OCI-LY7 (cell line): ENCODE results near the gene NFRKB. TPM values are rescaled to one million over a fixed set of nuclear protein-coding genes. Genes with fewer than 3 reads are reported as not detected.

Experiments used
- BruUV-seq: library from RNA; stranded (reverse); fragments of 400-500 nt; replicated peaks from 2 replicates; lab custom pipeline; 2021; lab: Mats Ljungman, UMichigan
- CTCF ChIA-PET: fragments of 300-600 bp; sonication (Branson Sonifier 250); formaldehyde crosslinking; loops from one replicate; lab custom pipeline; 2022; ENCODE audit warnings: antibody characterized with exemption; ENCODE audit not compliant: unreplicated experiment; lab: Charles Lee
- POLR2A ChIA-PET: fragments of 300-600 bp; sonication (Branson Sonifier 250); formaldehyde crosslinking; loops from one replicate; lab custom pipeline; 2022; ENCODE audit warnings: antibody characterized with exemption; lab: Charles Lee
- DNase-seq: peaks from one replicate; pipeline ENCODE4 v3.0.0-alpha.2; 2015; ENCODE audit warnings: low spot score
- H2AFZ ChIP-seq: fragments of 200-600 bp; sonication (generic), shearing (Covaris generic); 2 replicates; pipeline ENCODE4 v1.6.1; 2014; ENCODE audit warnings: mild to moderate bottlenecking, antibody characterized with exemption, low read length, moderate library complexity
- H3K27ac ChIP-seq: fragments of 200-600 bp; sonication (generic); 2 replicates; pipeline ENCODE4 v1.5.1; 2014; ENCODE audit warnings: mixed run types, low read depth, mild to moderate bottlenecking, moderate library complexity, low read length, inconsistent platforms; ENCODE audit not compliant: poor library complexity, severe bottlenecking
- H3K36me3 ChIP-seq: fragments of 200-600 bp; sonication (generic); 2 replicates; pipeline ENCODE4 v1.6.1; 2014; ENCODE audit warnings: mild to moderate bottlenecking, antibody characterized with exemption, low read length, moderate library complexity, mixed read lengths; ENCODE audit not compliant: insufficient read depth
- H3K4me1 ChIP-seq: fragments of 200-600 bp; sonication (generic); 2 replicates; pipeline ENCODE4 v1.5.1; 2014; ENCODE audit warnings: mild to moderate bottlenecking, low read length; ENCODE audit not compliant: insufficient read depth, poor library complexity, severe bottlenecking
- H3K4me2 ChIP-seq: fragments of 200-600 bp; sonication (generic); 2 replicates; pipeline ENCODE4 v1.6.1; 2014; ENCODE audit warnings: mild to moderate bottlenecking, low read length
- H3K4me3 ChIP-seq: fragments of 200-600 bp; sonication (generic); 2 replicates; pipeline ENCODE4 v1.5.1; 2014; ENCODE audit warnings: mild to moderate bottlenecking, low read depth, low read length; ENCODE audit not compliant: poor library complexity, severe bottlenecking
- H3K79me2 ChIP-seq: fragments of 200-600 bp; sonication (generic); 2 replicates; pipeline ENCODE4 v1.6.1; 2016; ENCODE audit warnings: low read depth, mild to moderate bottlenecking, low read length, moderate library complexity, mixed read lengths; ENCODE audit not compliant: insufficient read depth
- H3K9me2 ChIP-seq: fragments of 200-600 bp; sonication (generic); 2 replicates; pipeline ENCODE4 v1.6.1; 2016; ENCODE audit warnings: mild to moderate bottlenecking, low read length, mixed read lengths; ENCODE audit not compliant: insufficient read depth
- H3K9me3 ChIP-seq: fragments of 200-600 bp; sonication (generic); 2 replicates; pipeline ENCODE4 v1.6.1; 2014; ENCODE audit warnings: mild to moderate bottlenecking, mixed run types, low read length, mixed read lengths
- H4K20me1 ChIP-seq: fragments of 200-600 bp; sonication (generic); 2 replicates; pipeline ENCODE4 v1.6.1; 2014; ENCODE audit warnings: mild to moderate bottlenecking, antibody characterized with exemption, low read length, moderate library complexity, mixed read lengths; ENCODE audit not compliant: insufficient read depth
- EZH2phosphoT487 ChIP-seq: fragments of 200-600 bp; sonication (generic); IDR thresholded peaks from 2 replicates; pipeline ENCODE4 v1.6.1; 2018; ENCODE audit warnings: low read depth, borderline replicate concordance, mild to moderate bottlenecking, mixed run types, antibody characterized with exemption, low read length, moderate library complexity, mixed read lengths
- intact Hi-C: fragments of 100-400 bp; cut with micrococcal nuclease; formaldehyde crosslinking; loops from one replicate; pipeline ENCODE4 v1.10.0; 2022; ENCODE audit not compliant: unreplicated experiment
- total RNA-seq, 2 experiments: library from RNA; depleted of rRNA in 1 of 2; stranded (reverse); fragments of >200 nt in 1 of 2; shearing (Covaris generic) in 1 of 2; gene quantifications; 2 replicates each; pipeline ENCODE4 v1.2.3, GENCODE V29; 2014 to 2022
- TF ChIP-seq, protein P1 (sequence below): fragments of 200-600 bp; sonication (generic); conservative IDR thresholded peaks from 2 replicates; pipeline ENCODE4 v1.5.1; 2014; ENCODE audit warnings: mild to moderate bottlenecking, antibody characterized with exemption, low read length, moderate library complexity, mixed read lengths

NFRKB gene
- total RNA-seq, 2 experiments from 2014 or later = 31.2 to 35.5 TPM

DNA sequence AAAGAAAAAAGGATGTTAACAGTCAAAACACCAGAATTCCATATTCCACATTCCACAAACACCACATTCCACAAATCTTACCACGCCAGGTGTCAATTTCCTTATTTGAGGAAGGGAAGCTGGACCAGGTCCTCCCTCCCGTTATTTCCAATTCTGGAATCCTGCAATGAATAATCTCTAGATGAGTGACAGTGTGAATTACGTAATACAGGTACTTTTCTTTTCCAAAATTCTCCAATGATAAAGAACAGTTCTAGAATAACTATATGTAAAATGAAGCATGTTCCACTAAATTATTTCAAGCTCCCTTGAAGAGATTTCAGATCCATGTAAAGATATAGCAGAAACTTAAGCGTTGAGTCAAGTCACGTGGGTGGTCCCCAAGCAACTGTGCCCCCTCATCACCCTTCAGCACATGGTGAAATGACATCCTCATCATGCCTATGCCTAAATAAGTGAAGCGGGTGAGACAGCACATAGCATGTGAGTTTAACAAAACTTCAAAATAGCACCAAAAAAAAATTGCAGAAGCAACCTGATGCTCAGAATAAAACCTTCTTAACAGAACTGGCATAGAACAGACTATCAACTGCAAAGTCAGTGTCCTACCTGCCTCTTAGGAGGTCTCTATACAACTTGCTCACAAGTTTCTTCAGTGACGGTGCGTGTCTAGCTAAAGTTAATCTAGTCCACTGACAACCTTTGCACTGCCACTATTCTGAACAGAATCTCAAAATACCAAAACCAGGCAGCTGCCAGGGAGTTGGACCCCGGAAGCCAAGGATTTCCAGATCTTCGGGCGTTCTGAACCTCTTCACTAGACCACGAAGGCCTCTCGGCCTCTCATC lies 876 bp downstream of the NFRKB start:
- intact Hi-C loops = loop anchor here (1.0 kb wide), 1 partner anchor 79 kb away; no protein-coding TSS in a partner anchor
- no peaks in the 10 kb centered on the region for H3K9me3 ChIP-seq
- peaks cover 20% of the 10 kb centered on the region for H3K79me2 ChIP-seq
- H3K4me3 ChIP-seq = peak overlapping the region; percentile 100
- peaks cover 18% of the 10 kb centered on the region for H3K4me1 ChIP-seq
- H2AFZ ChIP-seq = peak overlapping the region; percentile 71; the same call in 1 of the 2 replicates
- peaks cover 53% of the 10 kb centered on the region for H3K36me3 ChIP-seq
- TF ChIP-seq EZH2phosphoT487 = no peak
- TF ChIP-seq, protein P1, sequence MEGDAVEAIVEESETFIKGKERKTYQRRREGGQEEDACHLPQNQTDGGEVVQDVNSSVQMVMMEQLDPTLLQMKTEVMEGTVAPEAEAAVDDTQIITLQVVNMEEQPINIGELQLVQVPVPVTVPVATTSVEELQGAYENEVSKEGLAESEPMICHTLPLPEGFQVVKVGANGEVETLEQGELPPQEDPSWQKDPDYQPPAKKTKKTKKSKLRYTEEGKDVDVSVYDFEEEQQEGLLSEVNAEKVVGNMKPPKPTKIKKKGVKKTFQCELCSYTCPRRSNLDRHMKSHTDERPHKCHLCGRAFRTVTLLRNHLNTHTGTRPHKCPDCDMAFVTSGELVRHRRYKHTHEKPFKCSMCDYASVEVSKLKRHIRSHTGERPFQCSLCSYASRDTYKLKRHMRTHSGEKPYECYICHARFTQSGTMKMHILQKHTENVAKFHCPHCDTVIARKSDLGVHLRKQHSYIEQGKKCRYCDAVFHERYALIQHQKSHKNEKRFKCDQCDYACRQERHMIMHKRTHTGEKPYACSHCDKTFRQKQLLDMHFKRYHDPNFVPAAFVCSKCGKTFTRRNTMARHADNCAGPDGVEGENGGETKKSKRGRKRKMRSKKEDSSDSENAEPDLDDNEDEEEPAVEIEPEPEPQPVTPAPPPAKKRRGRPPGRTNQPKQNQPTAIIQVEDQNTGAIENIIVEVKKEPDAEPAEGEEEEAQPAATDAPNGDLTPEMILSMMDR = no peak
- H3K27ac ChIP-seq = peak overlapping the region; percentile 47
- H3K9me2 ChIP-seq = no peaks in the 10 kb centered on the region
- H3K4me2 ChIP-seq = peak overlapping the region; percentile 90
- CTCF ChIA-PET = no interaction called here
- no TSS peak for BruUV-seq
- no peaks in the 10 kb centered on the region for H4K20me1 ChIP-seq
- POLR2A ChIA-PET = interaction anchor here (0.7 to 1.0 kb wide), 6 partner anchors 14 to 264 kb away, joined by 3 to 4 read pairs (median 3); no protein-coding TSS in a partner anchor
- peak; percentile 51 for DNase-seq

DNA sequence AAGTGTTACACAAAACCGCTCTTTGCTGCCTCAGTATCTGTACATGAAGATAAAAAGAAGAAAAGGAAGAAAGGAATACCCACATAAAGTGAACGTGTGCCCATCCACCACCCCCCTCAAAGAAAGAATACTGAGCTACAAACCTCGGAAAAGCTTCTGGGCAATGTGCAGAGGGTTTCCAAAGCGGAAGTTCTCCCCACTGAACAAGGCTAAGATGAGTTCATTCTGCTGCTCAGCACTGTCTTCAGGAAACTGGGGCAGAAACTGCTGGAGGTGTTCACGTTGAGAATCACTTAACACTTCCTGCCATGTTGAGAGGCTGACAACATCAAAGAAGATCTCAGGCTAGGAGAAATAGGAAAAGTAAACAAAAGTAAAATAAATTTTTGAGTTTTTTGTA lies 6.9 kb downstream of the NFRKB start:
- intact Hi-C loops = no loop called here
- CTCF ChIA-PET = no interaction called here
- no peaks in the 10 kb centered on the region for H3K4me1 ChIP-seq
- peaks cover 98% of the 10 kb centered on the region for H3K36me3 ChIP-seq
- peaks cover 2% of the 10 kb centered on the region; the same call in 1 of the 2 replicates for H3K79me2 ChIP-seq
- H4K20me1 ChIP-seq = no peaks in the 10 kb centered on the region
- no peak overlapping the region for H3K27ac ChIP-seq
- no peak overlapping the region for H3K4me2 ChIP-seq
- no peaks in the 10 kb centered on the region for H3K9me2 ChIP-seq
- POLR2A ChIA-PET = interaction anchor here (0.6 to 1.0 kb wide), 2 partner anchors 12 to 558 kb away, joined by 3 to 5 read pairs; no protein-coding TSS in a partner anchor
- TF ChIP-seq, protein P1 = no peak
- TF ChIP-seq EZH2phosphoT487 = no peak
- DNase-seq = no peak
- H3K9me3 ChIP-seq = no peaks in the 10 kb centered on the region
- no TSS peak for BruUV-seq
- no peak overlapping the region for H3K4me3 ChIP-seq
- H2AFZ ChIP-seq = no peak overlapping the region
